Activated CD4-positive, alpha-beta T cell treated with anti-CD3 and anti-CD28 coated beads, Interleukin-2, Interleukin-4, amounts not matched to agents 100 ng/mL and 50 ng/mL, durations not matched to agents 16 hours and 8 hours (primary cell): ENCODE data around the gene ARG2.
"Not testable (repeated sequence)": the region's sequence is repeated elsewhere in the genome, so short reads cannot be mapped to it uniquely, and the experiment has no call there.

Source experiments
- DNase-seq: peaks from one replicate; pipeline ENCODE4 v3.0.0-alpha.2; 2020; ENCODE audit warnings: low spot score

The ARG2 gene

GRCh38 chr14:67586369-67586768, 33.4 kb upstream of the ARG2 start:
- DNase-seq, result no peak

- DNase-seq, result no peak
Measured at GRCh38 chr14:67589204-67589770, 30.4 kb upstream of the ARG2 start.

- DNase-seq, result not testable (repeated sequence)
Measured at GRCh38 chr14:67593650-67594049, 26.1 kb upstream of the ARG2 start.

GRCh38 chr14:67595392-67595791, 24.3 kb upstream of the ARG2 start:
- no peak for DNase-seq

GRCh38 chr14:67599698-67600561, 19.8 kb upstream of the ARG2 start, which contains the start of gene PIGH:
Gene PIGH (minus strand): TSS chr14:67600268. CDS start chr14:67600203, 65 bp downstream.
- DNase-seq, result peak; percentile 93

GRCh38 chr14:67600562-67600974, 19.2 kb upstream of the ARG2 start:
- not testable (repeated sequence) for DNase-seq

GRCh38 chr14:67602076-67602475, 17.6 kb upstream of the ARG2 start:
- no peak for DNase-seq

- DNase-seq, result no peak
Measured at GRCh38 chr14:67602995-67603545, 16.6 kb upstream of the ARG2 start.

GRCh38 chr14:67607646-67608045, 12.1 kb upstream of the ARG2 start:
- DNase-seq, result no peak

GRCh38 chr14:67609642-67610310, 9.9 kb upstream of the ARG2 start:
- no peak for DNase-seq

GRCh38 chr14:67610491-67610890, 9.2 kb upstream of the ARG2 start:
- DNase-seq, result no peak

GRCh38 chr14:67618617-67619063, 1.1 kb upstream of the ARG2 start:
- DNase-seq, result peak; percentile 70

GRCh38 chr14:67620217-67620785, 581 bp downstream of the ARG2 start:
- DNase-seq, result no peak

- DNase-seq, result peak; percentile 9
Measured at GRCh38 chr14:67622675-67623074, 3.0 kb downstream of the ARG2 start.

- no peak for DNase-seq
Measured at GRCh38 chr14:67623114-67623513, 3.4 kb downstream of the ARG2 start.

- not testable (repeated sequence) for DNase-seq
Measured at GRCh38 chr14:67626131-67626530, 6.4 kb downstream of the ARG2 start.

GRCh38 chr14:67627519-67627918, 7.8 kb downstream of the ARG2 start:
- no peak for DNase-seq

- DNase-seq, result no peak
Measured at GRCh38 chr14:67630186-67630585, 10.5 kb downstream of the ARG2 start.

GRCh38 chr14:67630938-67631337, 11.2 kb downstream of the ARG2 start:
- no peak for DNase-seq

GRCh38 chr14:67633451-67634147, 13.9 kb downstream of the ARG2 start:
- no peak for DNase-seq

GRCh38 chr14:67636361-67636919, 16.7 kb downstream of the ARG2 start:
- DNase-seq, result peak; percentile 4
